G401.6 (cell line): ENCODE results near the gene INF2.

ENCODE experiments used
- FAIRE-seq: peaks from 2 replicates; lab custom pipeline; 2012; peaks lifted over from hg19 to GRCh38; lab: Jason Lieb, UNC

Gene INF2

GRCh38 chr14:104702673-104703072, 13.3 kb downstream of the INF2 start:
- no peak for FAIRE-seq

DNA sequence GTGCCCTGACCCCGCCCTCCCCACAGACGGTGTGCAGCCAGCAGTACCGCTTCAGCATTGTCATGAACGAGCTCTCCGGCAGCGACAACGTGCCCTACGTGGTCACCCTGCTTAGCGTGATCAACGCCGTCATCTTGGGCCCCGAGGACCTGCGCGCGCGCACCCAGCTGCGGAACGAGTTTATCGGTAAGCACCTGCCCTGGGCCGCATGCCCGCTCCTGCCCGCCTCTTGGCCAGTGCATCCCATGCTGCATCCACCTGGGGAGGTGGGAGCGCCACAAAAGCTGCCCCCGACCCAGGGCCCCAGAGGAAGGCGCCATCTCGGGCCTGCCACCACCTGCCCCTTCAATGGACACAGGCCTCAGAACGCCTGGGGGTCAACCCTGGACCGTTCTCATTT, 13.9 kb downstream of the INF2 start:
- no peak for FAIRE-seq

- no peak for FAIRE-seq
Observed at GRCh38 chr14:104704252-104704651, 14.8 kb downstream of the INF2 start.

DNA sequence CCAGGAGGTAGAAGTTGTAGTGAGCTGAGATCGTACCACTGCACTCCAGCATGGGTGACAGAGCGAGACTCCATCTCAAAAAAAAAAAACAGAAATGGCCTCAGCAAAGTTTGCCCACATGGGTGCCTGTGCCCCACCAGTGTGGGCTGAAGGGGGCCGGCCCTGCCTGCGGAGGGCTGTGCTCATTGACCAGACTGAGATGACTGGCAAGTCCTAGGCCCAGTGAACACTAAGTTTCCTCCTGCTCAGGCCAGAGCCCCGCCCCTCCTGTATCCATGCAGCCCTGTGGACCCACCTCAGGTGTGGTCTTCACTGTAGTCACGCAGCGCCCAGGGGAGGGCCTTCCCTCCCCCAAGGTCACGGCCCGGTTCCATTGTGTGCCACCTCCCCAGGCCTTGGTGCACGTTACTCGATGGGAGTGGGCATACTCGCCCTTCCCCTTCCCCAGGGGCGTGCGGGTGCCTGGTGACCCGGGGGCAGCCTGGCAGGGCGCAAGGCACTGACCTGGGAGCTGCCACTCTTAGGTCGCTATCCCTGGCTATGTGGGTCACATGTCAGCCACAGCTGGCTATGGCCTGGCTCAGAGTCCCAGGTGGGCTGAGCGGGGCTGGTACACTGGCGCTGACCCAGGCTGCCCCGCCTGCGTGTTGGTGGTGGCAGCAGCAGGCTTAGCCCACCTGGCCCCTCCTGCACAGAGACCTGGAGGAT, 16.1 kb downstream of the INF2 start:
- FAIRE-seq: no peak

DNA sequence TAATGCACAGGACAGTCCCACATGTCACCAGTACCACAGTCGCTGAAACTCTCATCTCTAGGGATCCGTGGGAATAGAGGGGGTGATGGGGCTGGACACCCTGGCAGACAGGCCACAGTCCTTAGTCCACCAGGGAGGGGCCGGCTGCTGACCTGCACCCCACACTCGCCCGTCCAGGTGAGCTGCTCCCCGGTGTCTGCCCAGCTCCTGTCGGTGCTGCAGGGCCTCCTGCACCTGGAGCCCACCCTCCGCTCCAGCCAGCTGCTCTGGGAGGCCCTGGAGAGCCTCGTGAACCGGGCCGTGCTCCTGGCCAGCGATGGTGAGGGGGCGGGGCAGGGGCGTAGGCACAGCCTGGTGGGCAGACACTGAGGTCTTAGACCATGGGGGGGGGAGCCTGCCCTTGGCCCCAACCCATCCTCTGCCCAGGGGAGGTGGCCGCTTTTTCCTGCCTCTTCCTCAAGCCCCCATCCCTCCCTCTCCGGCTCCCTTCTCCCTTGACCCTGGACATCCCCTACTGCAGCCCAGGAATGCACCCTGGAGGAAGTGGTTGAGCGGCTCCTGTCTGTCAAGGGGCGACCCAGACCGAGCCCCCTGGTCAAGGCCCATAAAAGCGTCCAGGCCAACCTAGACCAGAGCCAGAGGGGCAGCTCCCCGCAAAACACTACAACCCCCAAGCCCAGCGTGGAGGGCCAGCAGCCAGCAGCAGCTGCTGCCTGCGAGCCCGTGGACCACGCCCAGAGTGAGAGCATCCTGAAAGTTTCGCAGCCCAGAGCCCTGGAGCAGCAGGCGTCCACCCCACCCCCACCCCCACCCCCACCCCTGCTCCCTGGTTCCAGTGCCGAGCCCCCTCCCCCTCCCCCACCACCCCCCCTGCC, 17.6 kb downstream of the INF2 start:
- FAIRE-seq: no peak

- FAIRE-seq: no peak
Observed at GRCh38 chr14:104707608-104708595, 18.5 kb downstream of the INF2 start.

DNA sequence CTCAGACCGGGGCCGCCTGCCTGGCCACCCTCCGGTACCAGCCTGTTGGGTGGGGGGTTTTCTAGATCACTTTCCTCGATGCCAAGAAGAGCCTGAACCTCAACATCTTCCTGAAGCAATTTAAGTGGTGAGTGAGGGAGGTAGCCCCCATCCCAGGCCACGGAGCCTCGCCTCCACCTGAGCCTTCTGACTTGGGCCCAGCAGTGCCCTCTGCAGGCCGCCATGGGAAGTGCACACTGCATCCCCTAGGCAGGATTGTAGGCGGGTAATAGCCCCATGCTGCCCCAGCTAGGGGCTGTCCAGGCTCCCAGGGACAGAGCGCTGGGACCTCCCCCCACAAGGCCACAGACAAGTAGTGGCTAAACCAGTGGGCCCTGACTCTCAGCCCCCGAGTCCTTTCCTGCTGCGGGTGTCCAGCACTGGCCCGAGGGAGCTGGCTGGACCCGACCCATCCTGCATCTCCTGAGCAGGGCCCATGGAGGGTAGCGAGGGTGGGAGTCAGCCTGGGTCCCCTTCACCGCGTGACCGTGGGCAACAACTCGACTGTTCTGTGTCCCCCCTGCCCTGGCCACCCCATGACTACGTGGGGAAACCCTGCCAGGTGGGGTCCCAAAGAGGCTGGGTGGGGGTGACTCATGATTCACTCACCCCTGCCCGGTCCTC, 19.3 kb downstream of the INF2 start:
- peak; percentile 89 for FAIRE-seq

DNA sequence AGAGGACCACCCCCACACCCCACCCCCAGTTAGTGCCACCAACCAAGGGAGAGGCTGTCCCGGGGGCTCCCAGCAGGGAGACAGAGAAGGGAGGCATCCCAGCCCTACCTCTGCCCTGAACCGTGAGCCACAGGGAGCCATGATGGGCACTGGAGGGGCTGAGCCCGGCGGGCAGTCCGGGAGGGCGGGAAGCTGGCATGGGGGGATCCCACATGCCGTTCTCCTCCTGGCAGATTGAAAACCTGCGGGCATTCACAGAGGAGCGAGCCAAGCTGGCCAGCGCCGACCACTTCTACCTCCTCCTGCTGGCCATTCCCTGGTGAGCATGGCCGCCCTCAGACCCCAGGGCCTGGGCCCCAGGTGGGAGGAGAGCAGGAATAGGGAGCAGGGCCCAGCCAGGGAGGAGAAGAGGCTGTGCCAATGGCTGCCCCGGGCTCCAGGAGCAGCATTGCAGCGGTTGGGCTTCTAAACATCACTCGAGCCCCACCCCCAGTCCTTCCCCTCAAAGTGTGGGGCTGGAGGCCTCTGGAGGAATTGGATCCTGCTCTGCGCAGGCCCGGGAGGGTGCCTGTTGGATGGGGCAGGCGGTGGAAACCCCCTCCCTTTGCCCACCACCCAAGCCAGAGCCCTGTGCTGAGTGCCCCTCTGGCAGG, 20.1 kb downstream of the INF2 start:
- no peak for FAIRE-seq

- FAIRE-seq: no peak
Observed at GRCh38 chr14:104710071-104710735, 20.8 kb downstream of the INF2 start.

- FAIRE-seq: no peak
Observed at GRCh38 chr14:104712881-104713734, 23.7 kb downstream of the INF2 start.

DNA sequence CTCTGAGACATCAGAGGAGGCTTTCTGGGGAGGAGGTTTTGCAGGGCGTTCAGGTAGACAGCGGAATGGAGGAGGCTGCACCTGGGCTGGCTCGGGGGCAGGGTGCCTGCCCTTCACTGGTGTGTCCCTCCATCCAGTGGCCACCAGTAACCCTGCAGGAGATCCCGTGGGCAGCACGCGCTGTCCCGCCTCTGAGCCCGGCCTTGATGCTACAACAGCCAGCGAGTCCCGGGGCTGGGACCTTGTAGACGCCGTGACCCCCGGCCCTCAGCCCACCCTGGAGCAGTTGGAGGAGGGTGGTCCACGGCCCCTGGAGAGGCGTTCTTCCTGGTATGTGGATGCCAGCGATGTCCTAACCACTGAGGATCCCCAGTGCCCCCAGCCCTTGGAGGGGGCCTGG, 24.6 kb downstream of the INF2 start:
- FAIRE-seq: no peak

DNA sequence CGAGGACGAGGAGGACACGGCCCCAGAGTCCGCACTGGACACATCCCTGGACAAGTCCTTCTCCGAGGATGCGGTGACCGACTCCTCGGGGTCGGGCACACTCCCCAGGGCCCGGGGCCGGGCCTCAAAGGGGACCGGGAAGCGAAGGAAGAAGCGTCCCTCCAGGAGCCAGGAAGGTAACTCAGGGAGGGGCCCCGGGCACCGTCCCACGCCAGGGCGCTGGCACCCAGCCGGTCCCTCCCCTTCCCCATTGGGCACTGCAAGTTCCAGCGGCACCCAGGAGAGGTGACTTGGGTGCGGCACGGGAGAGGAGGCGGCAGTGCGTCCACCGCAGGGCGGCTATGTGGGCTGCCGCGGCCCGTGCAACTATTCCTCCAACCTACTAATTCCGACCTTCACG, 25.3 kb downstream of the INF2 start:
- no peak for FAIRE-seq

DNA sequence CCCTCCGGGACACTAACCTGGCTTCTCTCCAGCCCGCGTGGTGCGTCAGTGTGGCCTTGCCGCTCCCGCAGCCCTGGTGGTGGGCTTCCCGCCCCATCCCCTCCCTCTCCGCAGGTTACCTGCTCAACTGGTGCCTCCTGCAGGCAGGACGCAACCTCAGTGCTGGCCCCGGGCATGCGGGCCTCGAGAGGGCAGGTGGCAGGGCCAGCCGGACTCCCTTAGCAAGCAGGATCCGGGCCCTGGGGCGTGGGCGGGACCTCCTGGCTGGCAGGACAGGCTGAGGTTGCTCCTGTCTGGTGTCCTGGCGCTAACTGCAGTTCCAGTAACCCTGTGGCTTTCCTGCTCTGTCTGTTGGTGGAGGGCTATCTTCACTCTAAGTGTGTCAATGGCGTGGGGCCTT, 26.0 kb downstream of the INF2 start:
- no peak for FAIRE-seq

- no peak for FAIRE-seq
Observed at GRCh38 chr14:104715871-104716270, 26.5 kb downstream of the INF2 start.

DNA sequence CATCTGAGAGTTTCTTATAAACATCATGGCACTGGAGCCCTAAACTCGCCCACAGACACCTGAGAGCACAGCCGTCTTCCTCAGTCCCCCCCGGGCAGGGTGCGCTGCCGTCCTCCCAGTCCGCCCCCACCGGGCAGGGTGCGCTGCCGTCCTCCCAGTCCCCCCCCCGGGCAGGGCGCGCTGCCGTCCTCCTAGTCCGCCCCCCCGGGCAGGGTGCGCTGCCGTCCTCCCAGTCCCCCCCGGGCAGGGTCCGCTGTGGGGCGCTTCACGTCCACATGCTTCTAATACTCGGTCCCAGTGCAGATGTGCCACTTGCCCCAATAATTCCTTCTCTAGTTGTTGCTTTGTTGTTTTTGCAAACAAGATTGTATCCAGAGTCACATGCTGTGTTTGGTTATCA, 27.7 kb downstream of the INF2 start:
- no peak for FAIRE-seq

- no peak for FAIRE-seq
Observed at GRCh38 chr14:104717646-104718045, 28.2 kb downstream of the INF2 start.

GRCh38 chr14:104718147-104718546, 28.7 kb downstream of the INF2 start:
- no peak for FAIRE-seq

DNA sequence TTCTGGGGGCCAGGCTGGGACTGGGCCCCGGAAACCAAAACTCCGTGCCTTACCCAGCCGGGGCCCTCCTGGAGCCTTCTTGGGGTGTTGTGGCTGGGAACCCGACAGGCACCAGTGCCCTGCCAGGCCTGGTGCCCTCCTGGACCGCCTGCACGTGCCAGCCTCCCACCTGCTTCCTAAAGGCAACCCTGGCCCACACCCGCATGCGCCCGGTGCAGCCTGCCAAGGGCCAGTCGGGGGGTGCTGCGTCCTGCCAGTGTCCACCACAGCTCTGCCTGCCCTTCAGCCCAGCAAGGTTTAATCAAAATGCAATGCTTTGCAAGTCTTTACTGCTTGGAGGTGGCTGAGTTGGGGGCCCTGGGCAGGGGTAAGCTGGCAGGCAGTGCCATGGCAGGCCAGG, 29.5 kb downstream of the INF2 start:
- no peak for FAIRE-seq

- FAIRE-seq: no peak
Observed at GRCh38 chr14:104719343-104719742, 29.9 kb downstream of the INF2 start.
